ENCODE results near the gene PFKFB2.

Gene PFKFB2

GRCh38 chr1:207022996-207023679 lies 29.9 kb upstream of the PFKFB2 start:
- no peak for DNase-seq

DNA sequence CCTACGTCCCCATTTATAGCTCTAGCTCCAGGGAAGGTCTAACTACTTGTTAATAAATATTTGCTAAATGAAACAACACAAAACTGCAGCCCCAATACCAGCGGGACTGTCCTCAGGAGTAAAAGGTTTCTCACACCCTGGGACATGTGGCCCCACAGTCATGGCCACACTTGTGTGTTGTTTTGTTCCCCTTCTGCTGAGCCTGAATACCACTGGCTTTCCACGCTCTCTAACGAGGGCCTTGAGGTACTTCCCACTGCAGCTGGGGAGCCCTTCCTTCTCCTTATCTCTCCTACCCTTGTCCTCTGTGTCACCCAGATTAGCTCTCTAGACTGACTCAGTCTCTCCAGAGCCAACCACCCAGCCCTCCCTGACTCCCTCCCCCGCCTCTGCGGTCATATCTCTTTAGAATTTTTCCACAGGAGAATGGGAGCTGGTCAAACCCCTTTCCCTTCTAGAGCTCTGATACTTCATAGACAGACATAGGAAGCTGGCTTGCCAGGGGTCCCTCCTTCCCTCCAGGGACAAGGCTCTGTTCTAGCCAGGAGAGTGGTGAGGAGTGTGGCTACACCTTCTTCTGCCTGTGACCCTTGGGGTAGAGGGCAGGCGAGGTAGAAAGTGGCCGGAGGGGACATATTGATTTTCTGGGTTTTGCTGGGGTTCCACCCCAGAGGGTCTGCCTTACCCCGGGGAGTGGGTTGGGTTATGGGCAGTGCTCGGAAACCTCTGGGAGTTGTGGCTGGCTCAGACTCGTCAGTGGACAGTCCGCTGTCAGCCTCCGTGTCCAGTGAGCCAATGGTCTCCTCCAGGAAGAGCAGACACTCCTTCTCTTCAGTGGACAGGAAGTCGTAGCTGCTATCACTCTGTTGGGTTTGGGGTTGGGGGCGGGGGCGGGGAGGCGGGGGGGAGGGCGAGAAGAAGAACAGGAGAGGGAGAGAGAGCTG lies 28.6 kb upstream of the PFKFB2 start:
- peak; percentile 65 for DNase-seq

GRCh38 chr1:207025146-207025880 lies 27.8 kb upstream of the PFKFB2 start:
- DNase-seq = peak; percentile 58

- DNase-seq = no peak
Observed at GRCh38 chr1:207026104-207026534, 27.0 kb upstream of the PFKFB2 start.

- no peak for DNase-seq
Observed at GRCh38 chr1:207027206-207027777, 25.8 kb upstream of the PFKFB2 start.

- no peak for DNase-seq
Observed at GRCh38 chr1:207027921-207028320, 25.2 kb upstream of the PFKFB2 start.

DNA sequence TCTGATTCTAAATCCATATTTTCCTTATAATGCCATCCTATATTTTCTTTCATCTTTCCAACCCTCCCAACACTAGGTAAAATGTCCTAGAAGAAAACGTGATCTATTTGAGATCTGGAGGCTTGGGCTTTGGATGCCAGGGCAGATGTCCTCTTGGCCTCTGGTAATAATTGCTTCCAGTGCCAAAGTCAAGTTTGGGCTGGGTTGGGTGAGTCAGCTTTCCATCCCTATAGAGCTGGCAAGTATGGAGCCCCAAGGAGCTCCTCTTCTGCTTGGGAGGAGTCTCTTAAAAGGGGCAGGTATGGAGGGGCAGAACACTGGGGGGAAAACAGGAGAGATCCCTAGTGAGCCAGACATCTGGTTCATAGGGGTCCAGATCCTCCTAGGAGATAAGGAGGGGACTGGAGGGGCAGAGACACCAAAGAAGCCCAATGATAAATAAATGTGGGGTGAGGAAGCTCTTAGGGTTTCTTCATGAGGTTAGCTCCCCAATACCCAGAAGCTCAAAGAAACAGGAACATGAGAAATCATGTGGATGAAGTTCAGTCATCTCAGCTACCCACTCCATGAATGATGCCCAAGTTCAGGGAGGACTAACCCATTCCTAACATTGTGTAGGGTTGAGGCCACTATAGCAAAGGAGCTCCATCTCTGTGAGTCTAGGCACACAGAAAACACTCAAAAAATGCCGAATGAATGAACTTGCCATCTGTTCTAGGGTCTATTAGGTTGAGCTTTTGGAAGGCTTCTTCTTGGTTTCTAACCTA lies 24.0 kb upstream of the PFKFB2 start:
- DNase-seq = peak; percentile 42

DNA sequence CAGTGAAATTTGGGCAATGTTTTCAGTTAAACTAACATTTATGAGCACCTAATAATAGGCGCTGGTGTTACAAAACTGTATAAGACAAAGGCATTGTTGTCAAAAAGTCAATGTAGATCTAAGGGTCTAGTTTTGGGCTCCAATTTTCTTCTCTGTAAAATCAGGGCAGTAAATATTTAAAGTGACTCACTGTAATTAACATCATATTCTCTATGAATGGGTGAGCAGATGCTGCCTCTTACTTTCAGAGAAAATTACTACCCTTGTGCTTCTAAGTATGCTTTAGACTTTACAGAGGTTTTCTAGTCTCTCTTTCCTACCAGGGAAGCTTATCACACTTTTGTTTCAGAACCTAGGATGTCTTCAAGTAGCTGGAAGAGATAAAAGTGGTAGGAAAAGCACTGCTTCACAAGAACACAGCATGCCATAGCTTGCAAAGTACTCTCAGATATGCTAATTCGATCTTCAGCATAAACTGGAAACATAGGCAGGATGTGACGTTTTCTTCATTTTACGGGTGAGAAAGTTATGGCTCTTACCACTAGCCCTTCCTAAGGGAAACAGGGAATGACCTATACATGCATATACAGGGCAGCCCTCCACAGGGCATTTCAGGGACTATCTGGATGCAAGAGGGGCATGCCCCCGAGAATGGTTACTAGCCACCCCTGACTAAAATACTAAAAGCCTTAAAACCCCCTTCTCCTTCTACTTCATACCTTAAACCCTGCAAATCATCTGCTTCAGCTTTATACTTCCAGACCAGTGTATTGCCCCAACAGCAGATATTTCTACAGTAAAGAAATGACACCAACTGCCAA lies 23.2 kb upstream of the PFKFB2 start:
- no peak for DNase-seq

GRCh38 chr1:207030522-207031009 lies 22.5 kb upstream of the PFKFB2 start:
- no peak for DNase-seq

GRCh38 chr1:207031016-207031415 lies 22.1 kb upstream of the PFKFB2 start:
- DNase-seq = no peak

DNA sequence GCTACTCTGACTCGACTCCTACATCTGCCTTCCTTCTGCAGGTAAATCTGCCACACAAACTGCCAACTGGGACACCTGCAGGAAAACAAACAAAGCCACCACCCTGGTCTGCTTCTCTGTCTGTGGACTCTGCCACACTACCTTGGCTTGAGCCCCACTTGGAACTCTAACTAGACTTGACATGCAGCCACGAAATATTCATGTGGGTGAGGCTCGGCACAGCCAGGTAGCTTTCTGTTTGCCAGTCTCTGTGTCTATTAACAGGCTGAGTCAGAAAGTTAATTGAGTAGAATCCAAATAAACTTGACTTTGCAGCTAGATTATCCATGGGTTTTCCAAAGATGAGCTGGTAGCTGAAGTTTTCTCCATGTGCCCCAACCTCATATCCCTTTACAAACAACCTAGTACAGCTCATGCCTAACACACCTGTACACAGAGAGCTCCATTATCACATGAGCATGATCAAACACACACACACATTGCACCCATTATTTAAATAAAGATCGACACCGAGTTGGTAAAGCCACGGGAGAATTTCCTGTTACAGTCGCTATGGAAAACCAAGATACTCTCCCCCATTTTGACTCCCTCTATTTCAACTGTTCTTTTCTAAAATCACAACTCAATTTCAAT lies 21.3 kb upstream of the PFKFB2 start:
- no peak for DNase-seq

DNA sequence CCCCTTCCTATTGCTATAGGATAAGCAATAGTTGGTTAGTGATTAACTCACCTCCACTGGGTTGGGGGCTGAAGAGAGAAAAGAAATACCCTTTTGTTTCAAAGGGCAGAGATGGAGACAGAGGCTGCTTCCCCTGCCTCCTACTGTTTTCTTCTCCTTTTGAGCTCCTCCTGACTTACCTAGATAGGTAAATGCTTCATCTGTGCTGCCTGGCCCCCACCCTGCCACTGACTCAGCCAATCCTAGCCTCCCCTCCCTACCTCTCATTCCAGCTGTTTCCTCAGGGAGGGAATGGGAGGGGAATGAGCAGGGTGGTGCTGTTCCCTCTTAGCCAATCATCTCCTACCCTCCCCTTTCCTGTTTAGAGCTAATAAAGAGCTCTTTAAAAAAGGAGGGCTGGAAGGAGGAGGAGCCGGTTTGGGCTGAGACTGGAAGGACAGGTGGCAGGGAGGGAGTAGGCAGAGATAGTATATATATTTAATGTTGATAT lies 20.5 kb upstream of the PFKFB2 start, which contains the start of gene C1orf116:
TSS of gene C1orf116 (minus strand) at position 229 of the 490 bp plus-strand sequence. CDS start 5,158 bp downstream, outside the sequence.
- DNase-seq = no peak

- no peak for DNase-seq
Observed at GRCh38 chr1:207033302-207033701, 19.8 kb upstream of the PFKFB2 start.

DNA sequence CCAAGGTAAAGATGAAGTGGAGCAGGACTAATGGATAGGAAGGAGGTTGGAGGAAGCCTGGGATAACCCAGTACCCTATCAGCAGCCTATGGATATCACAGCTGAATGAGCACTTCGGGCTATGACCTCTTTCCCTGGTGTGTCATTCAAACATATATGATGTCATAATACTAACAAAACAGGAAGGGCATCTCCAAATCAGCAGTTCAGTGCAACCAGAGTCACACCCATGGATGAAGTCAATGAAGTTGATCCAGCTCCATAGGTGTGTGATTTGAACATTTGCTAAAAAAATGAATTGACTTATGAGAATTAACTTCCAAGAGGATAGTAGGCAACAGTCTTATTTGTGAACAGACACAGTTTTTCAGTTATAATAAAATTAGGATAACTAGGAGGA lies 18.9 kb upstream of the PFKFB2 start:
- DNase-seq = peak; percentile 22

DNA sequence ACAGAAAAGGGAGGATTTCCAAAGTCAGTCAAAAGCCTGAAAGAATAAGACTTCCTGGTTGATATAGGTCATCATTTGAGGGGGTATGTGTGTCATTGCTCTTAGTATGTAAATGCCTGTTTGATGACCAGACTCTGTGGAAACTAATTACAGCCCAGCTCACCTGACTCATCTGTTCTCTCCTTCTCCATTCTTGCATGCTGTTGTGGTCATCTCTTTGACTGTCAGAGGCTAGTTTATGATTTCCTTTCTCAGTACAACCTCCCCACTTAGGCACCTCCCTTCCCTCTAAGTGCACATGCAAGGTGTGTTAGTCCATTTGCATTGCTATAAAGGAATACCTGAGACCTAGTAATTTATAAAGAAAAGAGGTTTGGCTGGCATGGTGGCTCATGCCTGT lies 18.1 kb upstream of the PFKFB2 start:
- peak; percentile 38 for DNase-seq

DNA sequence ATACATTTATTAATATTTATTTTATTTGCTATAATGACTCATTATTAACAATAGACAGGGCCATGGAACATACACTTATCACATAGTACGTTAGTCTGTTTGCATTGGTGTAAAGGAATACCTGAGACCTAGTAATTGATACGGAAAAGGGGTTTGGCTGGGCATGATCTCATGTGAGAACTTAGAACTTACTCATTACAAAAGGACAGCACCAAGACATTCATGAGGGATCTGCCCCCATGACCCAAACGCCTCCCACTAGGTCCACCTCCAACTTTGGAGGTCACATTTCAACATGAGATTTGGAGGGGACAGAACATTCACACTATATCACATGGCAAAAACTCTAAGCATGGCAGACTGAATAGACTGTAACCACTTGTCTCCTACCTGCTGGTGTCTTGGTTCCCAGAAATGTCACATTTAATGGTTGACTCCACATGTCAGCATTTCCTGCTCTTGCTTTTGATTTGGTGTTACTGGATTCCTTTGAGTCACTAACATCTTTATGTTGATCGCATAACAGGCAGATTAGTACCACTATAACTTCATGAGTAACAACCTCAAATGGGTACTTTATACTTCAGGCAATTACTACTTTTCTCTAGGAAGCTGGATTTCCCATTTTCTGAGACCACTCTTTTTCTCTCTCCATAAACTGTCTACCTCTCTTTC lies 17.1 kb upstream of the PFKFB2 start:
- no peak for DNase-seq

DNA sequence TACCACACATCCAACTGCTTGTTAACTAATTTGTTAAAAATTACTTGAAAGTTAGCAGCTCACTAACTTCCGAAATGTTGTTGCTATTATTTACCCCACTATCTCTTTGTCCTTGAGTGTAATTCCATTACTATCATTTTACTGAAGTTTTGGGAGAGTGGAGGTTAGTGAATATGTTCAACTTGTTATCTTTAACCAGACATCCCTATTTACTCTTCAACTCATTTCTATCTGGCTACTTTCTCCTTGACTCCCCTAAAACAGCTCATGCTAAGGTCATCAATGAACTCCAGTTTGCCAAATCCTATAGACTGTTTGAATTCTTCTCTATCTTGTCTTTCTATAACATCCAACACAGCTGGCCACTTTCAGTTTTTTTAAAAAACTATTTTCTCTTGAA lies 16.2 kb upstream of the PFKFB2 start:
- no peak for DNase-seq

DNA sequence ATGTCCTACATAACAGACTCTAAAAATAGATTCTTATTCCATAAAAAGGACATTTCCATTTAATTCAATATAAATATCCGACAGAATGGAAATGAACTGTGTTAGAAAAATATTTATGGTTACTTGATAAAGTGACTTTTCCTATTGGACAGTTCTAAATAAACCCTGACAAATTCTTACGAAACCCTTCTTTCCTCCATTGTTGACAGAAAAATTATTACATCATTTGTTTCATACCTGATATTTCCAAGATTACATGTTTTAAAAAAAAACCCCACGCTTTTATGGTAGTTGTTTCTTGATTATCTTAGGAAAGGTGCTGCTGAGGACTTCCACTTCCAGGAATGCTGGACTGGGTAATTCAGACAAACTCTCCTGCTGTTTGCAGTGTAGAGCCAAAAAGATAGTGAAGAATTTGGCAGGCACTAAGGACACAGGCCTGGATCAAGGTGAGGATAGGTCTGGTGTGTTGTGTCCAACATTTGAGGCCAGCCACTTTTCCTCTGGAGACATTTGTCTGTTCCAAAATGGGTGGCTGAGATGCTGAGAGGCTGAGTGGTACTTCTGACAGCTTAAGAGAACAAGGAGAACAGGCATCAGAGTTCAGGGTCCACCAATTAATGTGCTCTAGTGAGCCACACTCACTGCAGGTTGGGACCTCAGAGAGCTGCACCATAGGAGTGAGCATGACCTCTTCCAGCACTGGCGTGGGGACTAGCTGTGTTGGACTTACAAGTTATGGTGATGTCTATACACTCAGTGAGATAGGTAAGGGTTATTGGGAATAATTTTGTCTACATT lies 13.5 kb upstream of the PFKFB2 start:
- no peak for DNase-seq

- DNase-seq = no peak
Observed at GRCh38 chr1:207040181-207040533, 12.9 kb upstream of the PFKFB2 start.
